PC-3 (cell line): ENCODE results near the gene ATXN7L3. TPM values are rescaled to one million over a fixed set of nuclear protein-coding genes. Genes with fewer than 3 reads are reported as not detected.

Experiments used
- ATAC-seq: fragments of 200-7000 bp; cut with Tn5 transposase; 2 replicates; pipeline ENCODE4 v1.9.1; 2020; ENCODE audit warnings: mild to moderate bottlenecking, moderate library complexity
- BruUV-seq: library from RNA; stranded (reverse); fragments of 400-500 nt; replicated peaks from 2 replicates; lab custom pipeline; 2021; lab: Mats Ljungman, UMichigan
- CTCF ChIA-PET: fragments of 300-600 bp; sonication (Branson Sonifier 250); formaldehyde crosslinking; loops from one replicate; lab custom pipeline; 2022; ENCODE audit warnings: antibody characterized with exemption; lab: Charles Lee
- POLR2A ChIA-PET: fragments of 300-600 bp; sonication (Branson Sonifier 250); formaldehyde crosslinking; loops from one replicate; lab custom pipeline; 2022; ENCODE audit warnings: antibody characterized with exemption; ENCODE audit not compliant: unreplicated experiment; lab: Charles Lee
- DNase-seq: peaks from one replicate; pipeline ENCODE4 v3.0.0-alpha.2; 2015
- H2AFZ ChIP-seq: fragments of 300-600 bp; sonication (generic); 2 replicates; pipeline ENCODE4 v1.6.0; 2016; ENCODE audit warnings: antibody characterized with exemption, low read length
- H3F3A ChIP-seq: fragments of 300-600 bp; sonication (generic); one replicate; pipeline ENCODE4 v1.6.0; 2017; ENCODE audit warnings: antibody characterized with exemption, low read length, control low read depth, mild to moderate bottlenecking; ENCODE audit not compliant: unreplicated experiment
- H3K27ac ChIP-seq: fragments of 300-600 bp; sonication (generic); 2 replicates; pipeline ENCODE4 v1.5.1; 2016; ENCODE audit warnings: mild to moderate bottlenecking, low read length
- H3K27me3 ChIP-seq: fragments of 300-600 bp; sonication (generic); 2 replicates; pipeline ENCODE4 v1.6.1; 2016; ENCODE audit warnings: low read length, mixed read lengths
- H3K36me3 ChIP-seq: fragments of 300-600 bp; sonication (generic); 2 replicates; pipeline ENCODE4 v1.6.1; 2016; ENCODE audit warnings: low read depth, mixed run types, low read length, mixed read lengths
- H3K4me1 ChIP-seq: fragments of 300-600 bp; sonication (generic); 2 replicates; pipeline ENCODE4 v1.5.1; 2016; ENCODE audit warnings: low read length; ENCODE audit not compliant: insufficient read depth
- H3K4me2 ChIP-seq: fragments of 300-600 bp; sonication (generic); 2 replicates; pipeline ENCODE4 v1.6.0; 2016; ENCODE audit warnings: low read length
- H3K4me3 ChIP-seq: fragments of 300-600 bp; sonication (generic); 2 replicates; pipeline ENCODE4 v1.5.1; 2016; ENCODE audit warnings: mild to moderate bottlenecking, low read length, mixed read lengths
- H3K79me2 ChIP-seq: fragments of 300-600 bp; sonication (generic); 2 replicates; pipeline ENCODE4 v1.6.1; 2017; ENCODE audit warnings: low read length, mixed read lengths
- H3K9ac ChIP-seq: fragments of 300-600 bp; sonication (generic); 2 replicates; pipeline ENCODE4 v1.6.0; 2016; ENCODE audit warnings: mild to moderate bottlenecking, low read length
- H3K9me2 ChIP-seq: fragments of 300-600 bp; sonication (generic); replicated peaks from 2 replicates; pipeline ENCODE4 v1.6.1; 2016; ENCODE audit warnings: mixed run types, low read length, mixed read lengths
- H3K9me3 ChIP-seq: fragments of 300-600 bp; sonication (generic); 2 replicates; pipeline ENCODE4 v1.6.1; 2016; ENCODE audit warnings: low read length, mixed read lengths
- H4K20me1 ChIP-seq: fragments of 300-600 bp; sonication (generic); 2 replicates; pipeline ENCODE4 v1.6.1; 2016; ENCODE audit warnings: low read length, mixed read lengths
- CTCF ChIP-seq: fragments of 300-600 bp; sonication (generic); conservative IDR thresholded peaks from 2 replicates; pipeline ENCODE4 v1.5.1; 2017; ENCODE audit warnings: antibody characterized with exemption, low read depth, mild to moderate bottlenecking, low read length
- EZH2 ChIP-seq: fragments of 300-600 bp; sonication (generic); IDR thresholded peaks from one replicate; pipeline ENCODE4 v1.6.1; 2017; ENCODE audit warnings: antibody characterized with exemption, mild to moderate bottlenecking, low read length; ENCODE audit not compliant: unreplicated experiment
- EZH2phosphoT487 ChIP-seq: fragments of 300-600 bp; sonication (generic); IDR thresholded peaks from 2 replicates; pipeline ENCODE4 v1.6.1; 2018; ENCODE audit warnings: mild to moderate bottlenecking, antibody characterized with exemption, low read length, borderline replicate concordance
- intact Hi-C: fragments of 100-400 bp; cut with micrococcal nuclease; formaldehyde crosslinking; loops from 2 replicates; pipeline ENCODE4 v1.9.0; 2023
- total RNA-seq: library from RNA; depleted of rRNA; stranded (reverse); fragments of >200 nt; gene quantifications from 2 replicates; pipeline ENCODE4 v1.2.3, GENCODE V29; 2014

The ATXN7L3 gene
- total RNA-seq, 1 experiment from 2014 or later = 73.9 TPM

DNA sequence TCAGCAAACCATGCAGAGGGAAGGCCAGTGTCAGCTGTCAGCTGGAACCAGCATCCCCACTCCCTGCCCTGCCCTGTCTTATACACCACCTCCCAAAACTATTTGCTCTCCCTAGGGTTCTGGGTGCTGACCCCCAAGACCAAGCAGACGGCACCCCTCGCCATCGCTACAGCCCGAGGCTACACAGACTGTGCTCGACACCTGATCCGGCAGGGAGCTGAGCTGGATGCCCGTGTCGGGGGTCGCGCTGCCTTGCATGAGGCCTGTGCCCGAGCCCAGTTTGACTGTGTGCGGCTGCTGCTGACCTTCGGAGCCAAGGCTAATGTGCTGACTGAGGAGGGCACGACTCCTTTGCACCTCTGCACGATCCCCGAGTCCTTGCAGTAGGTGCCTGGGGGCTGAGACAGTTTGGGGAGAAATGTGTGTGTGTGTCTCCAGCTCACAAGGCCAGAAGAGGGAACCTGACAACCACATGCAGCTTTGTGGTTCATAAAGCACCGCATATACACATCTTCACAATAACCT lies 27.7 kb downstream of the ATXN7L3 start:
- H3K27ac ChIP-seq = no peak overlapping the region
- no peaks in the 10 kb centered on the region for H3F3A ChIP-seq
- H3K27me3 ChIP-seq = no peaks in the 10 kb centered on the region
- DNase-seq = no peak
- TF ChIP-seq CTCF = no peak
- no peak for TF ChIP-seq EZH2phosphoT487
- no peak for TF ChIP-seq EZH2
- ChIA-PET POLR2A (interaction anchor here (0.6 kb wide), 1 partner anchor 168 kb away, joined by 5 read pairs; no protein-coding TSS in a partner anchor), CTCF (interaction anchor here (0.5 kb wide), 1 partner anchor 214 kb away, joined by 3 read pairs; no protein-coding TSS in a partner anchor)
- no peak overlapping the region for H3K9ac ChIP-seq
- H3K9me3 ChIP-seq = no peaks in the 10 kb centered on the region
- H2AFZ ChIP-seq = no peak overlapping the region
- no peaks in the 10 kb centered on the region; the same call in 1 of the 2 replicates for H3K36me3 ChIP-seq
- intact Hi-C loops = no loop called here
- no peaks in the 10 kb centered on the region for H3K9me2 ChIP-seq
- ATAC-seq = no peak
- no TSS peak for BruUV-seq
- no peaks in the 10 kb centered on the region for H4K20me1 ChIP-seq
- peaks cover 9% of the 10 kb centered on the region for H3K4me1 ChIP-seq
- H3K4me3 ChIP-seq = no peak overlapping the region
- no peaks in the 10 kb centered on the region for H3K79me2 ChIP-seq
- H3K4me2 ChIP-seq = no peak overlapping the region

DNA sequence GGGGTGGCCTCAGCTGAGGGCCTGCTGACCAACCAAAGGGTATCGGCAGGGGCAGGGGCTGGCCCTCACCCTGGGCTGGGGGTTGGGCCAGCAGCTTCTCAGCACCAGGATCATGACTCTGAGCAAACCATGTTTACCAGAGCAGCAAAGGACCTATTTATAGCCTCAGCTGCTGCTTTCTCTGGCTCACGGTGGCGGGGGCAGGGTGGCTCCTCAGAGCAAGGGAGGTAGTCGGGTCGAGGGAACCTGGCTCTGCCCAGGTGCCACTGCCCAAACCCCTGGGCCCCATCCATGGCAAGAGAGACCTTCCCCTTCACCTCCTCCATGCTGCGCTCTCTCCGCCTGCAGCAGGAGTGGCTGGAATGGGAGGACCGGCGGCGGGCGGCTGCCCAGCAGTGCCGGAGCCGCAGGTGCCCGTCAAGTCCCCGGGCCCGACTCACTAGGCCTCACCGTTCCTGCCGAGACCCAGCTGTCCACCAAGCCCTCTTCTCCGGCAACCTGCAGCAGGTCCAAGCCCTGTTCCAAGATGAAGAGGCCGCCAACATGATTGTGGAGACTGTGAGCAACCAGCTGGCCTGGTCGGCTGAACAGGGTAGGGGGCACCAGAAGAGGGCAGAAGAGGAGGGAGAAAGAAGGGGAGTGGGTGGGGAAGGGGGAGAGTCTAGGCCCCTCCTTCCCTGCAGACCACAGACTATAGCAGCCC lies 29.0 kb downstream of the ATXN7L3 start, which contains the start of gene ASB16:
Gene ASB16, plus strand, starts transcription at position 206 of the 703 bp plus-strand sequence. Its CDS starts 86 bp downstream, at position 292.
- Histone ChIP-seq H3K4me3 (no peak within 1 kb of the TSS), H3K4me1 (peaks cover 9% of the 10 kb centered on the region), H3F3A (no peaks in the 10 kb centered on the region), H3K79me2 (no peaks in the 10 kb centered on the region), H3K9me2 (no peaks in the 10 kb centered on the region), H3K36me3 (no peaks in the 10 kb centered on the region), H3K9me3 (no peaks in the 10 kb centered on the region), H4K20me1 (no peaks in the 10 kb centered on the region), H3K4me2 (no peak within 1 kb of the TSS), H2AFZ (no peak within 1 kb of the TSS), H3K27ac (no peak within 1 kb of the TSS), H3K27me3 (no peaks in the 10 kb centered on the region), H3K9ac (no peak within 1 kb of the TSS)
- CTCF ChIA-PET = no interaction called here
- POLR2A ChIA-PET = interaction anchor here (0.7 kb wide), 1 partner anchor 163 kb away, joined by 4 read pairs; no protein-coding TSS in a partner anchor
- TF ChIP-seq CTCF = no peak
- TF ChIP-seq EZH2 = no peak
- TF ChIP-seq EZH2phosphoT487 = no peak
- BruUV-seq = no TSS peak
- DNase-seq (no peak), ATAC-seq (no peak; the same call in 1 of the 2 replicates)
- intact Hi-C loops = no loop called here

DNA sequence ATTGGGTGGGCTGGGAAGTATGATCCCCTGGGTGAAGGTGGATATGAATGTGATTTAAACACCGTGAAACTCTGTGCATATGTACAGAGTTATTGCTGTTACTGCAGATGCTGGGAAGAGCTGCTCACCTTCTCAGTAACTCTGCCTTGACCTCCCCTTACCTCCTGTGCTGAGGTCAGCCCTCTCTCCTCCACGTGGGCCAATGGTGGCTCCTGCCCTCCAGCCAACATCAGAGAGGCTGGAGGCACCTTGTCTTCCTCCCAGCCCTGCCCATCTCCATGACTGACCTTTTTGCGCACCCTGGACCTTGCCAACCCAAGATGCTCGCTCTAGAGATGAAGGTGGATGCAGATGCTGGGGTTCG lies 29.6 kb downstream of the ATXN7L3 start:
- no peak for ATAC-seq
- BruUV-seq = no TSS peak
- POLR2A ChIA-PET = interaction anchor here (0.7 kb wide), 1 partner anchor 164 kb away, joined by 4 read pairs; no protein-coding TSS in a partner anchor

More for the DNA sequence above, 29.6 kb downstream of the ATXN7L3 start:
- intact Hi-C loops = no loop called here
- Histone ChIP-seq H3K36me3 (no peaks in the 10 kb centered on the region), H3K9me3 (no peaks in the 10 kb centered on the region), H3F3A (no peaks in the 10 kb centered on the region), H3K9ac (no peak overlapping the region), H3K4me1 (peaks cover 9% of the 10 kb centered on the region), H3K9me2 (no peaks in the 10 kb centered on the region), H2AFZ (no peak overlapping the region), H3K4me3 (no peak overlapping the region), H4K20me1 (no peaks in the 10 kb centered on the region), H3K4me2 (no peak overlapping the region), H3K27me3 (no peaks in the 10 kb centered on the region), H3K27ac (no peak overlapping the region), H3K79me2 (no peaks in the 10 kb centered on the region)
- no peak for DNase-seq
- TF ChIP-seq EZH2 = no peak
- TF ChIP-seq EZH2phosphoT487 = no peak
- no peak for TF ChIP-seq CTCF
- CTCF ChIA-PET = no interaction called here
